GM10248 (cell line): ENCODE data around the gene LDB1.

Experiments used
- CTCF ChIA-PET: fragments of 300-600 bp; sonication (Branson Sonifier 250); formaldehyde crosslinking; extraction: SDS; loops from one replicate; lab custom pipeline; 2021; ENCODE audit warnings: antibody characterized with exemption; lab: Yijun Ruan, JAX
- POLR2A ChIA-PET: fragments of 350-650 bp; sonication (Branson Sonifier 250); formaldehyde crosslinking; extraction: SDS; loops from one replicate; lab custom pipeline; 2020; ENCODE audit warnings: antibody characterized with exemption; lab: Yijun Ruan, JAX
- DNase-seq: peaks from one replicate; pipeline ENCODE4 v3.0.0; 2012; ENCODE audit errors: extremely low spot score
- CTCF ChIP-seq: IDR thresholded peaks from 2 replicates; pipeline ENCODE4 v1.5.1; 2012; ENCODE audit warnings: mild to moderate bottlenecking, low read depth; ENCODE audit errors: extremely low read depth, missing control alignments, control extremely low read depth

Gene LDB1

GRCh38 chr10:102116656-102117055 lies 3.5 kb downstream of the LDB1 start:
- POLR2A ChIA-PET, result no interaction called here
- TF ChIP-seq CTCF, result no peak
- CTCF ChIA-PET, result interaction anchor here (1.3 to 3.8 kb wide), 2 partner anchors 15 to 43 kb away, joined by 6 to 21 read pairs; partner anchors contain the start of gene PPRC1
- no peak for DNase-seq

GRCh38 chr10:102115775-102116174 lies 4.4 kb downstream of the LDB1 start:
- DNase-seq, result no peak
- POLR2A ChIA-PET, result no interaction called here
- CTCF ChIA-PET, result interaction anchor here (1.6 to 3.8 kb wide), 3 partner anchors 16 to 275 kb away, joined by 4 to 21 read pairs (median 6); partner anchors contain the start of gene PPRC1
- no peak for TF ChIP-seq CTCF

GRCh38 chr10:102114861-102115618 lies 5.1 kb downstream of the LDB1 start:
- ChIA-PET POLR2A (interaction anchor here (0.6 to 1.0 kb wide), 5 partner anchors 10 to 297 kb away, joined by 3 read pairs; partner anchors contain the start of gene OGA), CTCF (interaction anchor here (0.6 to 3.6 kb wide), 5 partner anchors 8 to 274 kb away, joined by 3 to 13 read pairs (median 6); no protein-coding TSS in a partner anchor)
- peak; percentile 90 for DNase-seq
- no peak for TF ChIP-seq CTCF

- ChIA-PET POLR2A (interaction anchor here (0.7 to 1.0 kb wide), 7 partner anchors 9 to 295 kb away, joined by 3 to 4 read pairs (median 3); no protein-coding TSS in a partner anchor), CTCF (interaction anchor here (1.0 to 3.6 kb wide), 9 partner anchors 9 to 273 kb away, joined by 3 to 13 read pairs (median 5); no protein-coding TSS in a partner anchor)
- DNase-seq, result peak; percentile 52
- TF ChIP-seq CTCF, result no peak
Observed at GRCh38 chr10:102113956-102114857, 6.0 kb downstream of the LDB1 start.

- no peak for TF ChIP-seq CTCF
- POLR2A ChIA-PET, result interaction anchor here (0.6 to 0.9 kb wide), 6 partner anchors 28 to 1128 kb away, joined by 3 to 8 read pairs (median 5); no protein-coding TSS in a partner anchor
- CTCF ChIA-PET, result interaction anchor here (1.0 to 3.6 kb wide), 10 partner anchors 10 to 273 kb away, joined by 3 to 13 read pairs (median 5); no protein-coding TSS in a partner anchor
- DNase-seq, result no peak
Observed at GRCh38 chr10:102113261-102113955, 6.8 kb downstream of the LDB1 start.
